Ascending aorta (tissue), 2 donors: ENCODE results near the gene POU5F1. TPM values are rescaled to one million over a fixed set of nuclear protein-coding genes. Genes with fewer than 3 reads are reported as not detected.
A peak's percentile ranks its signal among the peaks of the same experiment; 100 is the strongest.

Source experiments
- DNase-seq, 2 donors: peaks; one replicate each; pipeline ENCODE4 v3.0.0-alpha.2; 2019; ENCODE audit warnings: low spot score in 2 of 2
- H3K27ac ChIP-seq, 2 donors: fragments of 200-600 bp; sonication (generic); one replicate each; pipeline ENCODE4 v1.5.1; 2016 to 2017; ENCODE audit warnings: mild to moderate bottlenecking in 1 of 2
- H3K27me3 ChIP-seq: fragments of 200-600 bp; sonication (generic); one replicate; pipeline ENCODE4 v1.5.1; 2017
- H3K36me3 ChIP-seq, 2 donors: fragments of 200-600 bp; sonication (generic); one replicate each; pipeline ENCODE4 v1.5.1; 2016
- H3K4me1 ChIP-seq, 2 donors: fragments of 200-600 bp; sonication (generic); one replicate each; pipeline ENCODE4 v1.5.1; 2016 to 2017; ENCODE audit warnings: mild to moderate bottlenecking in 1 of 2
- H3K4me3 ChIP-seq, 2 donors: fragments of 200-600 bp; sonication (generic); one replicate each; pipeline ENCODE4 v1.5.1; 2016 to 2017; ENCODE audit warnings: mild to moderate bottlenecking in 1 of 2
- H3K9me3 ChIP-seq, 2 donors: fragments of 200-600 bp; sonication (generic); one replicate each; pipeline ENCODE4 v1.5.1; 2016
- intact Hi-C: fragments of 100-400 bp; cut with DNase I; formaldehyde crosslinking; loops from one replicate; pipeline ENCODE4 v1.15.1; 2023
- total RNA-seq: library from RNA; depleted of rRNA; stranded (reverse); fragments of >200 nt; gene quantifications from one replicate; pipeline ENCODE4 v1.1.0, GENCODE V29; 2016
- TF ChIP-seq, protein P1 (sequence below), 3 experiments: fragments of 200-600 bp in 2 of 3; fragments of 450-650 bp in 1 of 3; sonication (generic) in 2 of 3; IDR thresholded peaks; one replicate each; pipeline ENCODE4 v1.5.1; 2016 to 2019; ENCODE audit warnings: antibody characterized with exemption in 3 of 3, mild to moderate bottlenecking in 1 of 3, moderate library complexity in 1 of 3

POU5F1 gene
- total RNA-seq, 1 donor from 2014 or later, result not detected

GRCh38 chr6:31130751-31131150 is 39.7 kb downstream of the POU5F1 start:
- H3K27me3 ChIP-seq, result no peaks in the 10 kb centered on the region
- TF ChIP-seq, protein P1, sequence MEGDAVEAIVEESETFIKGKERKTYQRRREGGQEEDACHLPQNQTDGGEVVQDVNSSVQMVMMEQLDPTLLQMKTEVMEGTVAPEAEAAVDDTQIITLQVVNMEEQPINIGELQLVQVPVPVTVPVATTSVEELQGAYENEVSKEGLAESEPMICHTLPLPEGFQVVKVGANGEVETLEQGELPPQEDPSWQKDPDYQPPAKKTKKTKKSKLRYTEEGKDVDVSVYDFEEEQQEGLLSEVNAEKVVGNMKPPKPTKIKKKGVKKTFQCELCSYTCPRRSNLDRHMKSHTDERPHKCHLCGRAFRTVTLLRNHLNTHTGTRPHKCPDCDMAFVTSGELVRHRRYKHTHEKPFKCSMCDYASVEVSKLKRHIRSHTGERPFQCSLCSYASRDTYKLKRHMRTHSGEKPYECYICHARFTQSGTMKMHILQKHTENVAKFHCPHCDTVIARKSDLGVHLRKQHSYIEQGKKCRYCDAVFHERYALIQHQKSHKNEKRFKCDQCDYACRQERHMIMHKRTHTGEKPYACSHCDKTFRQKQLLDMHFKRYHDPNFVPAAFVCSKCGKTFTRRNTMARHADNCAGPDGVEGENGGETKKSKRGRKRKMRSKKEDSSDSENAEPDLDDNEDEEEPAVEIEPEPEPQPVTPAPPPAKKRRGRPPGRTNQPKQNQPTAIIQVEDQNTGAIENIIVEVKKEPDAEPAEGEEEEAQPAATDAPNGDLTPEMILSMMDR (IDR thresholded peaks at IDR 0.05), result no peak
- no peak overlapping the region for H3K27ac ChIP-seq
- H3K4me1 ChIP-seq, result no peaks in the 10 kb centered on the region
- H3K4me3 ChIP-seq, result no peak overlapping the region
- intact Hi-C loops, result no loop called here
- H3K9me3 ChIP-seq, result no peaks in the 10 kb centered on the region
- H3K36me3 ChIP-seq, result no peaks in the 10 kb centered on the region
- DNase-seq, result no peak

GRCh38 chr6:31129130-31129529 is 41.4 kb downstream of the POU5F1 start:
- Histone ChIP-seq H3K27me3 (no peaks in the 10 kb centered on the region), H3K4me3 (no peak overlapping the region), H3K9me3 (no peaks in the 10 kb centered on the region), H3K4me1 (no peaks in the 10 kb centered on the region), H3K36me3 (no peaks in the 10 kb centered on the region), H3K27ac (no peak overlapping the region)
- no peak for DNase-seq
- TF ChIP-seq, protein P1 (IDR thresholded peaks at IDR 0.05), result no peak
- intact Hi-C loops, result no loop called here

DNA sequence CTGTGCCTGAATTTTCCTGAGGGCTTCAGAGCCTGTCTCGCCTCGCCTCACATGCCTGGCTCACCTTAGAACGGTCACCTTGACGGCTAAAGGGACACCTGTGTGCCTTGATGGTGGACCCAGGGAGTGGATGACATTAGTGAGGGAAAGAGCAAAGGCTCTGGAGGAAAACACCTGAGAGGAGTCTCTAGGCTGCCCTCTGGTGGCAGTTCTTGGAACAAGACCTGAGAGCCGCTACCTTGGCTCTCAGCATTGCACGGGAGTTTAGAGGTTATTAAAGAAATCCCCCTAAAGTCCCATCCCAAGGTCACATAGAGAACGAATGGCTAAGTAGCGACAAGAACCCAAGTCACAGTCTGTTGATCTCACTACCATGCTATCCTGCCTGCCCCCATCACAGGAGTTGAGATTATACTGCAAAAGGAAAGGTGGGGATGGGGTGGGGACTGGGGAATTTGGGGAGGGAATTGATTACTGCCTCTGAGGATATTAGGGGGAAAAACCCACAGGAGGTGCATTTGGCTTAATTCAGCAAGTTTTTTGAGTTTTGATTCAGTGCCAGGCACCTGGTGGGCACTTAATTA is 42.3 kb downstream of the POU5F1 start:
- peaks cover 0 to under 1% of the 10 kb centered on the region in 2 donors for H3K4me1 ChIP-seq
- H3K9me3 ChIP-seq, result no peaks in the 10 kb centered on the region
- no peak overlapping the region for H3K4me3 ChIP-seq
- H3K27me3 ChIP-seq, result no peaks in the 10 kb centered on the region
- peak in 1 of 2 donors; percentile 76 for DNase-seq
- TF ChIP-seq, protein P1 (IDR thresholded peaks at IDR 0.05), result peak; percentile 43 to 90 (median 82)
- H3K27ac ChIP-seq, result no peak overlapping the region
- intact Hi-C loops, result no loop called here
- H3K36me3 ChIP-seq, result no peaks in the 10 kb centered on the region

DNA sequence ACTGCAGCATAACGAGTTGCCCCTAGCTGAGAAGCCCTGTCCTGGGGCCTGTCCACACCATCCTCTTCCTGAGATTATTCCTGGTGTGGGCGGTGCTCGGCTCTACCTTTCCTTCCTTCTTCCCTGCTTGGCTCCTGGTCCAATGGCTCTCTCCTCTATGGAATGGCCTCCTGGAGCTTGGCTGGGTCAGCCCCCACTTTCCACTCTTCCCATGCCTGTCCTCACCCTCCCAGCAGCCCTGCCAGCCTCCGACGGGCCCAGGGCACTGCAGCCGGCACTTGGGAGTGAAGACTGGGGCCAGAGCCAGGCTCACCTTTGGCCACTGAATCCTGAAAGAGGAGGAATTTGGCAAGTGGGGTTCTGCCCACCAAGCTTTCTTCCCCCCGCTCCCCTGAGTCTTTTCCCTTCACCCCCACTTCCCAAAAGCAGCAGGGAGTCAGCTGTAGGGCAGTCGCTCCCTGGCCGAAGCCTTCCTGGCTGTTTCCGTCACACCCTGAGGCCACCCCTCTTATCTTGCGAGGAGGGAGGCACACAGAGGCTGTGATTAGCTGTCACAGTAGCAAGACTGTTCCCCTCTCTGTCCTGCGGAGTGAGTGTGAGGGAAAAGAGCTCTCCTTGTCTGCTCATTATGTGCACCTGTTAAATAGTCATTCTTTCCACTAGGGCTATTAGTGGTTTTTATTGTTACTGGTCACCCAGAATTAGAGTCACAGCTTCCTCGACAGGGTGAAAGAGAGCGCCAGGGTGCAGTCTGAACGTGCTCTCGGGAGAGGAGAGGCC is 43.9 kb downstream of the POU5F1 start:
- Histone ChIP-seq H3K4me3 (no peak overlapping the region), H3K9me3 (no peaks in the 10 kb centered on the region), H3K4me1 (peaks cover 0 to 12% of the 10 kb centered on the region in 2 donors), H3K27me3 (no peaks in the 10 kb centered on the region), H3K36me3 (no peaks in the 10 kb centered on the region), H3K27ac (no peak overlapping the region)
- intact Hi-C loops, result no loop called here
- no peak for DNase-seq
- TF ChIP-seq, protein P1 (IDR thresholded peaks at IDR 0.05), result no peak

- H3K36me3 ChIP-seq, result no peaks in the 10 kb centered on the region
- no peak overlapping the region for H3K27ac ChIP-seq
- peaks cover 0 to 12% of the 10 kb centered on the region in 2 donors for H3K4me1 ChIP-seq
- intact Hi-C loops, result no loop called here
- no peaks in the 10 kb centered on the region for H3K27me3 ChIP-seq
- TF ChIP-seq, protein P1 (IDR thresholded peaks at IDR 0.05), result no peak
- no peak overlapping the region for H3K4me3 ChIP-seq
- H3K9me3 ChIP-seq, result no peaks in the 10 kb centered on the region
- DNase-seq, result no peak
These were observed 44.7 kb downstream of the POU5F1 start for GRCh38 chr6:31125586-31126363.
